Endothelial cell of umbilical vein (primary cell): ENCODE measurements around the gene DIP2C.

Experiments
- CTCF ChIP-seq, 2 donors: IDR thresholded peaks; 1 replicate in 1 of 2; 2 replicates in 1 of 2; pipeline ENCODE4 v1.5.1; 2011; ENCODE audit warnings: low read length in 2 of 2, mild to moderate bottlenecking in 2 of 2, moderate library complexity in 2 of 2, control low read depth in 1 of 2, inconsistent platforms in 1 of 2, low read depth in 1 of 2; ENCODE audit not compliant: insufficient read depth in 1 of 2; ENCODE audit errors: extremely low read depth in 1 of 2
- EZH2 ChIP-seq: IDR thresholded peaks from 2 replicates; pipeline ENCODE4 v1.6.1; 2012; ENCODE audit warnings: borderline replicate concordance, low read depth, mild to moderate bottlenecking, moderate library complexity, low read length, inconsistent platforms; ENCODE audit not compliant: severe bottlenecking
- POLR2A ChIP-seq: IDR thresholded peaks from 2 replicates; pipeline ENCODE4 v1.6.1; 2012; ENCODE audit warnings: low read depth, mild to moderate bottlenecking, control low read depth, low read length
- POLR2AphosphoS5 ChIP-seq: IDR thresholded peaks from 2 replicates; pipeline ENCODE4 v1.6.1; 2012; ENCODE audit warnings: low read depth, mild to moderate bottlenecking, control low read depth, low read length, moderate library complexity; ENCODE audit not compliant: insufficient read depth
- TF ChIP-seq, protein P1 (sequence below): IDR thresholded peaks from 2 replicates; pipeline ENCODE4 v1.6.1; 2011; ENCODE audit not compliant: insufficient read depth, insufficient read length

DNA sequence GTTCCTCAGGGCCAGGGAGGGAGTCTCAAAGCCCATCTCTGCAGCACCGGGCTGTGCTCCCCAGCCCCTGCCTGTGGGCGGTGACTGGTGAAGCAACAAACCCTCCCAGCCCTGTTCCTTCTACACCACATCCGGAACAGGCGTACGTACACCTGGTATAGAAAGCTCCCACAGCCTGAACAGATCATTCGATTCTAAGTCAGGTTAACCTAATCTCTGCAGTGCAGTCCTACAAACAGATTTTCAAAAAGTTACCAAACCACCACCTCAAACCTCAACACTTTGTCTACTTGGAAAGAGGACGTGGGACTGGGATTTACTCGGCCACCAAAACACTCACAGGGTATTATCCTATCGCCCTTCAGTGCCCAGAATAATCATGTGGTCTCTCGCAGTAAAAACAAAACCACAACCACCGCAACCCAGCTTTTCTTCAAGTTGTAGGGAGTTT, 238.4 kb downstream of the DIP2C start:
- TF ChIP-seq CTCF (IDR thresholded peaks at IDR 0.05; ENCODE audit: extremely low read depth in 1 of 2, insufficient read depth in 1 of 2, low read depth in 1 of 2, low read length in 2 of 2) = no peak
- no peak for TF ChIP-seq POLR2A
- no peak for TF ChIP-seq POLR2AphosphoS5
- TF ChIP-seq, protein P1, sequence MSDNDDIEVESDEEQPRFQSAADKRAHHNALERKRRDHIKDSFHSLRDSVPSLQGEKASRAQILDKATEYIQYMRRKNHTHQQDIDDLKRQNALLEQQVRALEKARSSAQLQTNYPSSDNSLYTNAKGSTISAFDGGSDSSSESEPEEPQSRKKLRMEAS = no peak
- no peak for TF ChIP-seq EZH2
